Fibroblast of skin of back (primary cell): ENCODE data around the gene CLDN4. TPM values are rescaled to one million over a fixed set of nuclear protein-coding genes. Genes with fewer than 3 reads are reported as not detected.
"Not testable (repeated sequence)": the region's sequence is repeated elsewhere in the genome, so short reads cannot be mapped to it uniquely, and the experiment has no call there.

Experiments
- DNase-seq: peaks from one replicate; pipeline ENCODE4 v3.0.0-alpha.2; 2013
- polyA plus RNA-seq, 2 experiments: library from polyadenylated mRNA; unstranded; fragments of 120-200 nt; gene quantifications; one replicate each; pipeline ENCODE4 v1.2.1, GENCODE V29; 2013; ENCODE audit not compliant: insufficient read length in 2 of 2

Gene CLDN4, protein sequence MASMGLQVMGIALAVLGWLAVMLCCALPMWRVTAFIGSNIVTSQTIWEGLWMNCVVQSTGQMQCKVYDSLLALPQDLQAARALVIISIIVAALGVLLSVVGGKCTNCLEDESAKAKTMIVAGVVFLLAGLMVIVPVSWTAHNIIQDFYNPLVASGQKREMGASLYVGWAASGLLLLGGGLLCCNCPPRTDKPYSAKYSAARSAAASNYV
- 2.0 TPM for polyA plus RNA-seq (2013, experiment 1 of 2; ENCODE audit: insufficient read length)
- polyA plus RNA-seq (2013, experiment 2 of 2; ENCODE audit: insufficient read length) = 0.87 TPM

DNA sequence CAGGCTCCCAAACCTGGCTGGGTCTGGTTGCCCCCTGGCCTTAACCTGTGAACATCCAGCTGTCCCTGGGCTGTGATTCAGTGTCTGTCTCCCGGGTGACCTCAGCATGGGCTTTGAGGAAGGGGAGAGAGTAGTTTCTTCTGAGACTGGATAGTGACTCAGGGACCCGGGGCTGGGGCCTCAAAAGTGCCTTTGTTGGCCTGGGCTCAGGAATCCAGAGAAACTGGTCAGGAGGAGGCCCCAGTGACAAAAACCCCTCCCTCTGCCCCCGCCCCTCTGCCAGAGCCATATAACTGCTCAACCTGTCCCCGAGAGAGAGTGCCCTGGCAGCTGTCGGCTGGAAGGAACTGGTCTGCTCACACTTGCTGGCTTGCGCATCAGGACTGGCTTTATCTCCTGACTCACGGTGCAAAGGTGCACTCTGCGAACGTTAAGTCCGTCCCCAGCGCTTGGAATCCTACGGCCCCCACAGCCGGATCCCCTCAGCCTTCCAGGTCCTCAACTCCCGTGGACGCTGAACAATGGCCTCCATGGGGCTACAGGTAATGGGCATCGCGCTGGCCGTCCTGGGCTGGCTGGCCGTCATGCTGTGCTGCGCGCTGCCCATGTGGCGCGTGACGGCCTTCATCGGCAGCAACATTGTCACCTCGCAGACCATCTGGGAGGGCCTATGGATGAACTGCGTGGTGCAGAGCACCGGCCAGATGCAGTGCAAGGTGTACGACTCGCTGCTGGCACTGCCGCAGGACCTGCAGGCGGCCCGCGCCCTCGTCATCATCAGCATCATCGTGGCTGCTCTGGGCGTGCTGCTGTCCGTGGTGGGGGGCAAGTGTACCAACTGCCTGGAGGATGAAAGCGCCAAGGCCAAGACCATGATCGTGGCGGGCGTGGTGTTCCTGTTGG is at the start of gene CLDN4:
CLDN4 (plus strand) TSS at position 316 of the 903 bp plus-strand sequence; CDS start at position 522, 206 bp downstream.
- DNase-seq = peak; percentile 58

DNA sequence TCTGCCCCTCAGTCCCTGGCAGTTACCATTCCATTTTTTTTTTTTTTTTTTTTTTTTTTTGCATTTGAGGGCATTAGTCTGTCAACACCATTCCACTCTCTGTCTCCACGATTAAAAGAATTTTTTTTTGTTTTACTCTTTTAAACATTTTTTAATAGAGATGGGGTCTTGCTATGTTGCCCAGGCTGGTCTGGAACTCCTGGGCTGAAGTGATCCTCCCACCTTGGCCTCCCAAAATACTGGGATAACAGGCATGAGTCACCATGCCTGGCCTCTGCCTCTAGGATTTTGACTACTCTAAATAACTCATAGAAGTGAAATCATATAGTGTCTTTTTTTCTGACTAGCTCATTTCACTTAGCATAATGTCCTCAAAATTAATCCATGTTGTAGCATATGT is 44.2 kb upstream of the CLDN4 start:
- DNase-seq = no peak

DNA sequence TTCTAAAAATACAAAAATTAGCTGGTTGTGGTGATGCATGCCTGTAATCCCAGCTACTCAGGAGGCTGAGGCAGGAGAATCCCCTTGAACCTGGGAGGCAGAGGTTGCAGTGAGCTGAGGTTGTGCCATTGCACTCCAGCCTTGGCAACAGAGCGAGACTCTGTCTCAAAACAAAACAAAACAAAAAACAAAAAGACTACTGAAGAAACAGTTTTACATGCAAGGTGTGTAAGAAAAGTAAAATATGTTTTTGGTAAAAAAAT is 43.1 kb upstream of the CLDN4 start:
- DNase-seq = not testable (repeated sequence)

DNA sequence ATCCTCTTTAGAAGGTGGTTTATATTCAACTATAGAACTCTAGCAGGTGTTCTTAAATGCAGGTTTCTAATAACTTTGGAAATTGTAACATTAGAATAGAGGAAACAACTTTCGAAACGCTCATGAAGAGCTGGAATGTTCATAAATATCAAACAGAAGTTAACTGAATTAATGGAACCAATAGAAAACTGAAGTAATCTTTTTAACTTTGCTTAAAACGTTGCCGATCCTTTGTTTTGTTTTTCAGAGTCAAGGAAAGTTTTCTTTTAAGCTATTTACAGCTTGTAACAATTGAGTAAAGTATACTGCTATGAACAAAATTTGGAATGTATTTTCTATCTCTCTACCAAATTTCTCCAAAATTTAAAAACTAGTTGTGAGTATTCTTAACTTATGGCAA is 41.7 kb upstream of the CLDN4 start:
- DNase-seq = no peak

DNA sequence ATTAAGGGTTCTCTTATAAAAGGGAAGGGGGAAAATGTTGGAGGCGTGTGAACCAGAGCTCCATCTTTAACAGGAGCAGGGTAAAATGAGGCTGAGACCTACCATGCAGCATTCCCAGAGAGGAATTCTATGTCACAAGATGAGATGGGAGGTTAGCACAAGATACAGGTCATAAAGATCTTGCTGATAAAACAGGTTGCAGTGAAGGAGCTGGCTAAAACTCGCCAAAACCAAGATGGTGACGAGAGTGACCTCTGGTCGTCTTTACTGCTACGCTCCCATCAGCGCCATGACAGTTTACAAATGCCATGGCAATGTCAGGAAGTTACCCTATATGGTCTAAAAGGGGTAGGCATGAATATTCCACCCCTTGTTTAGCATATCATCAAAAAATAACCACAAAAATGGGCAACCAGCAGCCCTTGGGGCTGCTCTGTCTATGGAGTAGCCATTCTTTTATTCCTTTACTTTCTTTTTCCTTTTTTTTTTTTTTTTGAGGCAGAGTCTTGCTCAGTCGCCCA is 39.6 kb upstream of the CLDN4 start:
- not testable (repeated sequence) for DNase-seq

DNA sequence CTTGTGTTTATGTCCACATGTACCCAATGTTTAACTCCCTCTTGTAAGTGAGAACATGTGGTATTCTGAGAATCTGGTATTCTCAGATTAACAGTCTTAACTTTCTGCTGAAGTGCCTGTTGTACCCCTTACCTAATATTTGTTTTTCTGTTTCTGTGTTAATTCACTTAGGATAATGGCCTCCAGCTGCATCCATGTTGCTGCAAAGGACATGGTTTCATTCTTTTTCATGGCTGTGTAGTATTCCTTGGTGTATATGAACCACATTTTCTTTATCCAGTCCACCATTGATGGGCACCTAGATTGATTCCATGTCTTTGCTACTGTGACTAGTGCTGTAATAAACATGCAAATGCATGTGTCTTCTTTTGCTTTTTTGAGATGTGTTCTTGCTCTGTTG is 35.6 kb upstream of the CLDN4 start:
- not testable (repeated sequence) for DNase-seq

DNA sequence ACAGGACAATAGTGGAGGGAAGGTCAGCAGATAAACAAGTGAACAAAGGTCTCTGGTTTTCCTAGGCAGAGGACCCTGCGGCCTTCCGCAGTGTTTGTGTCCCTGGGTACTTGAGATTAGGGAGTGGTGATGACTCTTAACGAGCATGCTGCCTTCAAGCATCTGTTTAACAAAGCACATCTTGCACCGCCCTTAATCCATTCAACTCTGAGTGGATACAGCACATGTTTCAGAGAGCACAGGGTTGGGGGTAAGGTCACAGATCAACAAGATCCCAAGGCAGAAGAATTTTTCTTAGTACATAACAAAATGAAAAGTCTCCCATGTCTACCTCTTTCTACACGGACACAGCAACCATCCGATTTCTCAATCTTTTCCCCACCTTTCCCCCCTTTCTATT is 34.1 kb upstream of the CLDN4 start:
- DNase-seq = not testable (repeated sequence)

DNA sequence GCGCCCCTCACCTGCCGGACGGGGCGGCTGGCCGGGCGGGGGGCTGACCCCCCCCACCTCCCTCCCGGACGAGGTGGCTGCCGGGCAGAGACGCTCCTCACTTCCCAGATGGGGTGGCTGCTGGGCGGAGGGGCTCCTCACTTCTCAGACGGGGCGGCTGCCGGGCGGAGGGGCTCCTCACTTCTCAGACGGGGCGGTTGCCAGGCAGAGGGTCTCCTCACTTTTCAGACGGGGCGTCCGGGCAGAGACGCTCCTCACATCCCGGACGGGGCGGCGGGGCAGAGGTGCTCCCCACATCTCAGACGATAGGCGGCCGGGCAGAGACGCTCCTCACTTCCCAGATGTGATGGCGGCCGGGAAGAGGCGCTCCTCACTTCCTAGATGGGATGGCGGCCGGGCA is 33.6 kb upstream of the CLDN4 start:
- not testable (repeated sequence) for DNase-seq

DNA sequence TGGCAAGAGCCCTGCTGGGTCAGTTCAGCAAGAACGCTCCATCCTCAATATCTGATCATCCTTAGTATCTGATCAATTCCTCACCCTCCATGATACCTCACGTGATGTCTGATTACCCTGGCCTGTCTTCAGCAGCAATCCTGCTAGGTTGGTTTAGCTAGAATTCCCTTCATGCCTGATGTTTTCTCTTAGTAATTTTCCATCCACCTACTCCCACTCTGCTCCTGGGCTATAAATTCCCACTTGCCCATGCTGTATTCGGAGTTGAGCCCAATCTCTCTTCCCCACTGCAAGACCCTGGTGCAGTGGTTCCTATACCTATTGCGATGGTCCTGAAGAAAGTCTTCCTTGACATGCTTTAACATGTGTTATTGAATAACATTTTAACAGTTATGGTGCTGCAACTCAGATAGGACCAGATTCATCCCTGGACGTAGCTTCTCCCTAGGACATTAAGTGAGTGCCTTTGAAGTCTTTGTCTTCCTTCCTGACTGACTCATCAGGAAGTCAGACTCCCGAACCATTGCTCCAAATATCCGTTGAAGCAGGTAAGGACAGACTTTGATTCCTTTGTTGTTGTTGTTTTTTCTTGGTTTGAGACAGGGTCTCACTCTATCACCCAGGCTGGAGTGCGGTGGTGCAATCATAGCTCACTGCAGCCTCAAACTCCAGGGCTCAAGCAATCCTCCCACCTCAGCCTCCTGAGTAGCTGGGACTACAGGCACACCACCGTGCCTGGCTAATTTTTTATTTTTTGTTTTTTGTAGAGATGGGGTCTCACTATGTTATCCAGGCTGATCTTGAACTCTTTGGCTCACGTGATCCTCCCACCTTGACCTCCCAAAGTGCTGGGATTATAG is 31.3 kb upstream of the CLDN4 start:
- no peak for DNase-seq

DNA sequence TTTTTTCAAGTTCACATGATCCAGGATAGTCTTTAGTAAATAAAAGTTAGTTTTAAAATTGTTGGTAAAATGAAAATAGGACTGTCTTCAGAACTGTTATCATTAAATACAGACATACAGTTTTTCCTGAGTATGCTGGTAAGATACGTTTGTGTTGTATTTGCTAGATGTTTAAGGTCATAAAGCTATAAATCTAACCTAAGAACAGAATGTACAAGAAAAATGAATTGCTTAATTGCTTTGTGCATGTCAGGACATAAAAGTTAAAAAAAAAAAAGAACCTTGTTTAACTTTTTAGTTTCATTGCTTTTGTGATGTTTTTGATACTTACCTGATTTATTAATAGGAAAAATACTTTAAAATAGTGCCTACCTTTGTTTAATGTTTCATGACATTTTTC is 29.2 kb upstream of the CLDN4 start:
- DNase-seq = no peak

DNA sequence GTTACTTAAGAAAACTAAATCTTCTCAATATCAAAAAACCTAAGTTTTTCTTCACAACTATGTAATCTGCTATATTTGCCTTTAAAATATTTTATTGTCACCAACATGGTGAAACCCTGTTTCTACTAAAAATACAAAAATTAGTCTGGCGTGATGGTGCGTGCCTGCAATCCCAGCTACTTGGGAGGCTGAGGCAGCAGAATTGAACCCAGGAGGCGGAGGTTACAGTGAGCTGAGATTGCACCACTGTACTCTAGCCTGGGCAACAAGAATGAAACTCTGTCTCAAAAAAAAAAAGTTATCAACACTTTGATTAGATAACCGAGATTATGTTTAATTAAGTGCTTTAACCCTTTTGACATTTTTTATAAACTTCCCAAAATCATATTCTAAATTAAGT is 28.3 kb upstream of the CLDN4 start:
- no peak for DNase-seq

DNA sequence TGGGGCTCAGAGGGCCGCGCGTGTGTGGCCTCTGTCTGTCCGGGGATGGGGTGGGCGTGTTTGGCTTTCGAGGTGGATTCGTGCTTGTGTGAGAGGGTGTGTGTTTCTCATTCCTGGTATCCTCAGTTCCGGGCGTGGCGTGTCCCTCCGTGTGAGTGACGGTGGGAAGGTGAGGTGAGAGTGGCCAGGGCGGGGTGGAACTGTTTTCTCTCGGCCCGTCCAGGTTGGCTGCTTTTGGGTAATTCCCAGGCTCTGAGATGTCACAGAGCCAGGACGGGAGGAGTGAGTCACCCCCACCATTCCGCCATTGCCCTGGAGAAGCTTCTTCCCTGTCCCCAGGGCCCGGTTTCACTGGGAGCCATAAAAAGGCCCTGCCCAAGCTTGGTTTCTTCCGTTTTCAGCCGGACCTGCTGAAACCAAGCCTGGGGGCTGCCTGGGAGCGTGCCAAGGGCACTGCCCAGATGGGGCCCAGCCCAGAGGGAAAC is 21.3 kb upstream of the CLDN4 start:
- DNase-seq = no peak

DNA sequence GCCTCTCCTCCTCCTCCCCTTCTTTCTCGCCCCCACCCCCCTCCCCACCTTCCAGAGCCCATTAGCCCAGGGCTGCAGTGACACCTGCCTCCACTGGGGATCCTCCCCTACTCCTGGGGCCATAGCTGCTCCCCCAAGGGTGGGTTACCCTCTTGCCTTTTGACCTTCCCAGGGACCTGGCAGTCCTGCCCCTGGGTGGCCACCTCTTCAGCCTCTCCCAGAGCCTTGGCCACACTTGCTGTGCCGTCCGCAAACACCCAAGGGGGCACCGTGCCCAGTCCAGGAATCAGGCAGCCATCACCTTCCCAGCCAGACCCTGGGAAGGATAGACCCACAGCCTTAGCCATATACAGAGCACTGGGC is 19.8 kb upstream of the CLDN4 start:
- DNase-seq = no peak

DNA sequence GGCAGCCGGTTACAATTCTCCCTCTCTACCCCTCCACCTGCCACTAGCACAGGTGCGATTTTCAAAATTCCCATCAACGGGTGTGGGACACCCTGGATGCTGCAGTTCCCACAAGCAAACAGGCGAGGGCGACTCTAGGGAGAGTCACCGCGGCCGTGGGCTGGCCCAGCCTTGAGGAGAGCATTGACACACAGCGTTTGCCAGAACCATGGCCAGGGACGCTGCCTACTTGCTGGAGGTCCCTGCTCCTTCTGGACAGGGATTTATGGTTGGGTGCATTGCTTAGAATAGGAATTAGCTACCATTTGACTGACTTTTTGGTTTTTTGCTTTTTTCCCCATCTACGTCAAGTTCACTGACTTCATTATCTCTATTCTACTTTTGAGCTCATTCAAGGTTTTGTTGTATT is 19.0 kb upstream of the CLDN4 start:
- peak; percentile 70 for DNase-seq

DNA sequence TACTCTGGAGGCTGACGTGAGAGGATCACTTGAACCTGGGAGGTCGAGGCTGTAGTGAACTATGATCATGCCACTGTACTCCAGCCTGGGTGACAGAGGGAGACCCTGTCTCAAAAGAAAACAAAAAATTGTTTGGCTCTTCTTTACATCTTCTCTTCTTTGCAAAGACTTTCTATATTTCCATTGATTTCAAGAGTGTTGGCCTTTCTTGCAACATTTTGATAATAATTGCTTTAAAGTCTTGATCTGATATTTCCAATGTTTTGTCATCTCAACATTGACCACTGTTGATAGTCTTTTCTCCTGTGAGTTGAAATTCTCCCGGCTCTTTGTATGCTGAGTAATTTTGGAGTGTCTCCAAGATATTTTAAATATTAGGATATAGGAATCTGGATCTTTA is 17.8 kb upstream of the CLDN4 start:
- peak; percentile 47 for DNase-seq

DNA sequence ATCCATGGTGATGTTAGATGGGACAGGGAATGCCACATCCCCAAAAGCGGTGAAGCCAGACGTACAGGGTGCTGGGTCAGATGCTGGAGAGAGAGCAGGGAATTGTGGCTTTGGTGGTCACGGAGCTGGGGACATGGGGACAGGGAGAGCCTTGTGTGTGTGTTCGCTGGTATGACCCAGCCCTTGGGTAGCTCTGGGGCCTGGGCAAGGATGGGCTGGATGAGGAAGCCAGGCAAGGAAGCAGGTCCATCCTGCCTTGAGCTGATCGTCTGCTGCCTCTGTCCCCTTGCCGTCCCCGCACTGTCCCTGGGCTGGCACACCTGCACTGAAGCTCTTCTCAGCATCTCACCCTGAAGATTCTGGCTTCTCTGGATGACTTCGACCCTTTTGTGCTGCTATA is 15.4 kb upstream of the CLDN4 start:
- no peak for DNase-seq

DNA sequence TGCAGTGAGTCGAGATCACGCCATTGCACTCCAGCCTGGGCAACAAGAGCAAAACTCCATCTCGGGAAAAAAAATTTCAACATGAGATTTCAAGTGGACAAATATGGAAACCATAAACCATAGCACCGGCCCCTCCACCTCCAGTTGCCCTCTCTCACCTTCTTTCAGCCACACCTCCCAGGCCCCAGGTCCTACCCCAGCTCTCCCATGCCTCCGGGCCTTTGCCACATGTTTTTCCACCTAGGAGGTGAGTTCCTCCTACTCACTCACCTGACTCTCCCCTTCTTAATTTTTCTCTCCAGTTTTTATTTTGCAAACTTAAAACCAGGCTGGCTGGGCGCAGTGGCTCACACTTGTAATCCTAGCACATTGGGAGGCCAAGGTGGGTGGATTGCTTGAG is 13.7 kb upstream of the CLDN4 start:
- DNase-seq = no peak

DNA sequence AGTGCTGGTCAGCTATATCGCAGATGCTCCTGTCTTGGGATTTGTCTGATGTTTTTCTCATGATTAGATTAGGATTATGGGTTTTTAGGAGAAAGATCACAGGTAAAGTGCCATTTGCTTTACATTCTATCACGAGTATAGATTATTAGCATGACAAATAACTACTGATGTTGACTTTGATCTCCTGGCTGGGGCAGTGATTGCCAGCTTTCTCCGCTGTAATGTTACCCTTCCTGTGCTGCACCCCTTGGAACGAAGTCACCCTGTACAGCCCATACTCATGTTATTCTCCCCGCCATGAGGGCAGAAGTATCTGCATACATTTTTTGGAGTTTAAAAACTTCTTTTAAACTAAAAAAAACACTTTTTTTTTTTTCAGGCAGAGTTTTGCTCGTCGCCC is 10.8 kb upstream of the CLDN4 start:
- DNase-seq = no peak

DNA sequence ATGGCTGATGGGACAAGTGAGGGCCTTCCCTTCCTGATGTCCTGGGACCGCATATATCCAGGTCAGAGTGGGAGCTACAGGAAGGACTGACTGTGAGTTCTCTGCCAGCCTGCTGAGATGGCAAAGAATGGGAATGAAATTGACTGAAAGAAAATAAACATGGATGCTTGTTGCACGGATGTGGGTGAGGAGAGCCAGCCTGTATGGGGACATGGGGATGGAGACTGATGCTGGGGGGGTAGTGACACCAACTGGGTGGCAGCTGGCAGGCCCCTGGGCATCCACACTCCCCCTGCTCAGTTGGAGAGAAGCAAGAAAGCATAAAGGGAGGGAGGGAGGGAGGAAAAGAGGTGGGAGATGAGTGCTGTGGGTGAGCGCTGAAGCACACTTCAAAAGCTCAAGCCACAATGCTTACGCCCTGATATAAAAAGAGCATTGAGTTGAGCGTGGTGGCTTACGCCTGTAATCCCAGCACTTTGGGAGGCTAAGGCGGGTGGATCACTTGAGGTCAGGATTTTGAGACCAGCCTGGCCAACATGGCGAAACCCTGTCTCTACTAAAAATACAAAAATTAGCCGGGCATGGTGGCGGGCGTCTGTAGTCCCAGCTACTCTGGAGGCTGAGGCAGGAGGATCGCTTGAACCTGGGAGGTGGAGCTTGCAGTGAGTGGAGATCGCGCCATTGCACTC is 9.1 kb upstream of the CLDN4 start:
- not testable (repeated sequence) for DNase-seq

DNA sequence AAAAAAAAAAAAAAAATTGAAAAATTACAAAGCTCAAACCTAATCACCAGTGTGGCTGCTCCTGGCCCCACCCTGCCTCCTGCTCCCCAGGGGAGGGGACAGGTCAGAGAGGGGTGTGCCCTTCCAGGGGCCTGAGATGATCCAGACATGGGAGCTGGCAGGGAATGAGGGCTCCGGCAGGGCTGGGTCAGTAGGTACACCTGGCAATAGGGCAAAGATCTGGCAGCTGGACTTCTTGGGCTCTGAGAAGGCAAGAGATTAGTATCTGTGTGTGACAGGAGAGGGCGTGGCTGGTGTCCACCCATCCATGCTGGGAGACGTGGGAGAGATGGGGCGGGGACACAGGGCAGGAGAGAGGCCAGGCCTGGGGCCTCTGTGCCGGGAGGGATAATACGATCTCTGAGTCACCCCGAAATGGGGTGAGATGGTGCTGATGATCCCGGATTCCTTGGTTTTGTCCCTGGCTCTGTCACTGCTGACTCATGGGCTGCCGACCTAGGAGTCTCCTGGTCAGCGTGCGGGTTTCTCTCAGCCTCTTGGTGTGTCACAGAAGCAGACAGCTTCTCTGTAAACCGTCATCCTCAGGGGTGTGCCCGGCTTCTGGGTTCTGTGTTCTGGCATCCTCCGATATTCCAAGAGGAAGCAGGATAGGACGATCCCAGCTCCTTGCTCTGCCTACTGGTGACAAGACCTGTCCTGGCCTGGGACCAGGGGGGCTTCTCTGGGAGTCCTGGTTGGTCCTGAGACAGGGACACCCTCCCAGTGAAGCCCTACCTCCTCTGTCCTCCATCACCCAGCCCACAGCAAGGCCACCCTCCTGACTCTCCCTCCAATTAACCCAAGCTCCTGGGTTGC is 8.2 kb upstream of the CLDN4 start:
- peak; percentile 99 for DNase-seq

DNA sequence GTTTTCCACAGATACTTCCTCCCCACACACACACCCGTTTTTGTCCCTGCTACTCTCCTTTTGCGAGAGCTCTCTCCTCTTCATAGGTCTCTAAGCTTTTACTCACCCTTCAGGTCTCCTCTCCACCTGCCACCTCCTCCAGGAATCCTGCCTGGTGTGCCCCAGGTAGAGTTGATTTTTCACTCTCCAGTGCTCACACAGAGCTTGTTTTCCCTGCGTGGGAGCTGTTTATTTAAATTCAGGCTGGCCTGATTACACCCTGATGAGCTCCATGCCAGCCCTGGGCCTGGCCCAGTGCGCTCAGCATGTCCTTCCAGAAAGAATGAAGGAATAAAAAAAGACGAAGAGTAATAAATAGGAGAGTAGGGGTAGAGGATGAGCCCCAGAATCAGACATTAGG is 7.5 kb upstream of the CLDN4 start:
- no peak for DNase-seq
